Measurements from ENCODE around the gene DLG2. TPM values are rescaled to one million over a fixed set of nuclear protein-coding genes. Genes with fewer than 3 reads are reported as not detected.

The DLG2 gene
- total RNA-seq, 2 experiments from 2014 or later, result 6.9 to 8.2 TPM

GRCh38 chr11:83427943-83428342 lies 2199.2 kb downstream of the DLG2 start:
- Histone ChIP-seq H3K4me1 (ENCODE audit: insufficient read depth, low read length, poor library complexity, severe bottlenecking) (no peaks in the 10 kb centered on the region), H3K79me2 (ENCODE audit: insufficient read depth, low read depth, low read length) (no peaks in the 10 kb centered on the region), H3K4me3 (ENCODE audit: low read depth, low read length, poor library complexity, severe bottlenecking) (no peak overlapping the region), H3K36me3 (ENCODE audit: insufficient read depth, low read length) (no peaks in the 10 kb centered on the region), H3K9me3 (ENCODE audit: low read length) (no peaks in the 10 kb centered on the region), H3K27ac (ENCODE audit: low read depth, low read length, poor library complexity, severe bottlenecking) (no peak overlapping the region), H4K20me1 (ENCODE audit: insufficient read depth, low read length) (no peaks in the 10 kb centered on the region), H3K4me2 (ENCODE audit: low read length) (no peak overlapping the region), H2AFZ (ENCODE audit: low read length) (no peak overlapping the region), H3K9me2 (ENCODE audit: insufficient read depth, low read length) (no peaks in the 10 kb centered on the region)
- no TSS peak for BruUV-seq (replicated peaks)
- ChIA-PET POLR2A (no interaction called here), CTCF (ENCODE audit: unreplicated experiment) (no interaction called here)
- TF ChIP-seq, protein P1, sequence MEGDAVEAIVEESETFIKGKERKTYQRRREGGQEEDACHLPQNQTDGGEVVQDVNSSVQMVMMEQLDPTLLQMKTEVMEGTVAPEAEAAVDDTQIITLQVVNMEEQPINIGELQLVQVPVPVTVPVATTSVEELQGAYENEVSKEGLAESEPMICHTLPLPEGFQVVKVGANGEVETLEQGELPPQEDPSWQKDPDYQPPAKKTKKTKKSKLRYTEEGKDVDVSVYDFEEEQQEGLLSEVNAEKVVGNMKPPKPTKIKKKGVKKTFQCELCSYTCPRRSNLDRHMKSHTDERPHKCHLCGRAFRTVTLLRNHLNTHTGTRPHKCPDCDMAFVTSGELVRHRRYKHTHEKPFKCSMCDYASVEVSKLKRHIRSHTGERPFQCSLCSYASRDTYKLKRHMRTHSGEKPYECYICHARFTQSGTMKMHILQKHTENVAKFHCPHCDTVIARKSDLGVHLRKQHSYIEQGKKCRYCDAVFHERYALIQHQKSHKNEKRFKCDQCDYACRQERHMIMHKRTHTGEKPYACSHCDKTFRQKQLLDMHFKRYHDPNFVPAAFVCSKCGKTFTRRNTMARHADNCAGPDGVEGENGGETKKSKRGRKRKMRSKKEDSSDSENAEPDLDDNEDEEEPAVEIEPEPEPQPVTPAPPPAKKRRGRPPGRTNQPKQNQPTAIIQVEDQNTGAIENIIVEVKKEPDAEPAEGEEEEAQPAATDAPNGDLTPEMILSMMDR (conservative IDR thresholded peaks at IDR 0.05; ENCODE audit: low read length), result no peak
- TF ChIP-seq EZH2phosphoT487 (IDR thresholded peaks at IDR 0.05; ENCODE audit: borderline replicate concordance, low read depth, low read length), result no peak
- intact Hi-C loops (cut with micrococcal nuclease; ENCODE audit: unreplicated experiment), result no loop called here
- no peak for DNase-seq (ENCODE audit: low spot score)

GRCh38 chr11:83427501-83427900 lies 2199.6 kb downstream of the DLG2 start:
- ChIA-PET POLR2A (interaction anchor here (1.1 kb wide), 1 partner anchor 67 kb away, joined by 3 read pairs; no protein-coding TSS in a partner anchor), CTCF (ENCODE audit: unreplicated experiment) (no interaction called here)

GRCh38 chr11:83425137-83425466 lies 2202.0 kb downstream of the DLG2 start:
- H4K20me1 ChIP-seq (ENCODE audit: insufficient read depth, low read length), result no peaks in the 10 kb centered on the region
- DNase-seq (ENCODE audit: low spot score), result no peak
- H3K79me2 ChIP-seq (ENCODE audit: insufficient read depth, low read depth, low read length), result no peaks in the 10 kb centered on the region
- no TSS peak for BruUV-seq (replicated peaks)
- H3K4me3 ChIP-seq (ENCODE audit: low read depth, low read length, poor library complexity, severe bottlenecking), result no peak overlapping the region
- intact Hi-C loops (cut with micrococcal nuclease; ENCODE audit: unreplicated experiment), result no loop called here
- no peaks in the 10 kb centered on the region for H3K9me3 ChIP-seq (ENCODE audit: low read length)
- no peaks in the 10 kb centered on the region for H3K36me3 ChIP-seq (ENCODE audit: insufficient read depth, low read length)
- H3K9me2 ChIP-seq (ENCODE audit: insufficient read depth, low read length), result no peaks in the 10 kb centered on the region
- no peak overlapping the region for H3K4me2 ChIP-seq (ENCODE audit: low read length)
- no peaks in the 10 kb centered on the region for H3K4me1 ChIP-seq (ENCODE audit: insufficient read depth, low read length, poor library complexity, severe bottlenecking)
- ChIA-PET POLR2A (interaction anchor here (0.9 kb wide), 1 partner anchor 11 kb away, joined by 3 read pairs; no protein-coding TSS in a partner anchor), CTCF (ENCODE audit: unreplicated experiment) (no interaction called here)
- H3K27ac ChIP-seq (ENCODE audit: low read depth, low read length, poor library complexity, severe bottlenecking), result no peak overlapping the region
- H2AFZ ChIP-seq (ENCODE audit: low read length), result no peak overlapping the region
- TF ChIP-seq, protein P1 (conservative IDR thresholded peaks at IDR 0.05; ENCODE audit: low read length), result no peak
- no peak for TF ChIP-seq EZH2phosphoT487 (IDR thresholded peaks at IDR 0.05; ENCODE audit: borderline replicate concordance, low read depth, low read length)

More at GRCh38 chr11:83427501-83427900, 2199.6 kb downstream of the DLG2 start:
- Histone ChIP-seq H3K79me2 (ENCODE audit: insufficient read depth, low read depth, low read length) (no peaks in the 10 kb centered on the region), H3K36me3 (ENCODE audit: insufficient read depth, low read length) (no peaks in the 10 kb centered on the region), H3K27ac (ENCODE audit: low read depth, low read length, poor library complexity, severe bottlenecking) (no peak overlapping the region), H3K9me3 (ENCODE audit: low read length) (no peaks in the 10 kb centered on the region), H3K4me1 (ENCODE audit: insufficient read depth, low read length, poor library complexity, severe bottlenecking) (no peaks in the 10 kb centered on the region), H3K9me2 (ENCODE audit: insufficient read depth, low read length) (no peaks in the 10 kb centered on the region), H3K4me3 (ENCODE audit: low read depth, low read length, poor library complexity, severe bottlenecking) (no peak overlapping the region), H3K4me2 (ENCODE audit: low read length) (no peak overlapping the region), H2AFZ (ENCODE audit: low read length) (no peak overlapping the region), H4K20me1 (ENCODE audit: insufficient read depth, low read length) (no peaks in the 10 kb centered on the region)
- intact Hi-C loops (cut with micrococcal nuclease; ENCODE audit: unreplicated experiment), result no loop called here
- TF ChIP-seq, protein P1 (conservative IDR thresholded peaks at IDR 0.05; ENCODE audit: low read length), result no peak
- TF ChIP-seq EZH2phosphoT487 (IDR thresholded peaks at IDR 0.05; ENCODE audit: borderline replicate concordance, low read depth, low read length), result no peak
- DNase-seq (ENCODE audit: low spot score), result no peak
- no TSS peak for BruUV-seq (replicated peaks)
